ENCODE data around the gene CORIN. TPM values are rescaled to one million over a fixed set of nuclear protein-coding genes. Genes with fewer than 3 reads are reported as not detected.

Gene CORIN
- total and polyA plus RNA-seq, 4 donors: 0.02 to 0.23 (median 0.15) TPM

GRCh38 chr4:47641755-47642154 lies 196.1 kb downstream of the CORIN start:
- Histone ChIP-seq H3K27ac (ENCODE audit: low read depth in 1 of 2, low read length in 2 of 2) (no peak overlapping the region), H3K4me1 (ENCODE audit: control insufficient read depth in 4 of 4, insufficient read depth in 4 of 4, low read length in 3 of 4) (no peaks in the 10 kb centered on the region), H3K36me3 (ENCODE audit: control insufficient read depth in 4 of 4, insufficient read depth in 3 of 4, low read depth in 1 of 4, low read length in 3 of 4) (no peaks in the 10 kb centered on the region), H3K9me3 (ENCODE audit: control insufficient read depth in 4 of 4, low read length in 3 of 4) (no peaks in the 10 kb centered on the region), H3K4me3 (ENCODE audit: low read depth in 1 of 3, low read length in 3 of 3) (no peak overlapping the region), H3K27me3 (ENCODE audit: control insufficient read depth in 4 of 4, insufficient read depth in 4 of 4, low read length in 3 of 4) (no peaks in the 10 kb centered on the region), H3K9ac (ENCODE audit: low read depth in 1 of 2, low read length in 2 of 2) (no peak overlapping the region)
- TF ChIP-seq RAD21 (IDR thresholded peaks at IDR 0.05) (no peak), GABPA (IDR thresholded peaks at IDR 0.05 in 1 of 2, conservative IDR thresholded peaks at IDR 0.05 in 1 of 2) (no peak), SP1 (IDR thresholded peaks at IDR 0.05) (no peak), FOXA1 (IDR thresholded peaks at IDR 0.05) (no peak), RXRA (IDR thresholded peaks at IDR 0.05) (no peak), YY1 (IDR thresholded peaks at IDR 0.05) (no peak), CTCF (IDR thresholded peaks at IDR 0.05; ENCODE audit: low read depth, low read length, missing input control) (no peak), ATF3 (IDR thresholded peaks at IDR 0.05) (no peak), EGR1 (IDR thresholded peaks at IDR 0.05; ENCODE audit: low read depth in 2 of 2) (no peak), MAX (IDR thresholded peaks at IDR 0.05) (no peak), TAF1 (conservative IDR thresholded peaks at IDR 0.05) (no peak)
- TF ChIP-seq, protein P1, sequence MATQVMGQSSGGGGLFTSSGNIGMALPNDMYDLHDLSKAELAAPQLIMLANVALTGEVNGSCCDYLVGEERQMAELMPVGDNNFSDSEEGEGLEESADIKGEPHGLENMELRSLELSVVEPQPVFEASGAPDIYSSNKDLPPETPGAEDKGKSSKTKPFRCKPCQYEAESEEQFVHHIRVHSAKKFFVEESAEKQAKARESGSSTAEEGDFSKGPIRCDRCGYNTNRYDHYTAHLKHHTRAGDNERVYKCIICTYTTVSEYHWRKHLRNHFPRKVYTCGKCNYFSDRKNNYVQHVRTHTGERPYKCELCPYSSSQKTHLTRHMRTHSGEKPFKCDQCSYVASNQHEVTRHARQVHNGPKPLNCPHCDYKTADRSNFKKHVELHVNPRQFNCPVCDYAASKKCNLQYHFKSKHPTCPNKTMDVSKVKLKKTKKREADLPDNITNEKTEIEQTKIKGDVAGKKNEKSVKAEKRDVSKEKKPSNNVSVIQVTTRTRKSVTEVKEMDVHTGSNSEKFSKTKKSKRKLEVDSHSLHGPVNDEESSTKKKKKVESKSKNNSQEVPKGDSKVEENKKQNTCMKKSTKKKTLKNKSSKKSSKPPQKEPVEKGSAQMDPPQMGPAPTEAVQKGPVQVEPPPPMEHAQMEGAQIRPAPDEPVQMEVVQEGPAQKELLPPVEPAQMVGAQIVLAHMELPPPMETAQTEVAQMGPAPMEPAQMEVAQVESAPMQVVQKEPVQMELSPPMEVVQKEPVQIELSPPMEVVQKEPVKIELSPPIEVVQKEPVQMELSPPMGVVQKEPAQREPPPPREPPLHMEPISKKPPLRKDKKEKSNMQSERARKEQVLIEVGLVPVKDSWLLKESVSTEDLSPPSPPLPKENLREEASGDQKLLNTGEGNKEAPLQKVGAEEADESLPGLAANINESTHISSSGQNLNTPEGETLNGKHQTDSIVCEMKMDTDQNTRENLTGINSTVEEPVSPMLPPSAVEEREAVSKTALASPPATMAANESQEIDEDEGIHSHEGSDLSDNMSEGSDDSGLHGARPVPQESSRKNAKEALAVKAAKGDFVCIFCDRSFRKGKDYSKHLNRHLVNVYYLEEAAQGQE (IDR thresholded peaks at IDR 0.05): no peak
- TF ChIP-seq, protein P2, sequence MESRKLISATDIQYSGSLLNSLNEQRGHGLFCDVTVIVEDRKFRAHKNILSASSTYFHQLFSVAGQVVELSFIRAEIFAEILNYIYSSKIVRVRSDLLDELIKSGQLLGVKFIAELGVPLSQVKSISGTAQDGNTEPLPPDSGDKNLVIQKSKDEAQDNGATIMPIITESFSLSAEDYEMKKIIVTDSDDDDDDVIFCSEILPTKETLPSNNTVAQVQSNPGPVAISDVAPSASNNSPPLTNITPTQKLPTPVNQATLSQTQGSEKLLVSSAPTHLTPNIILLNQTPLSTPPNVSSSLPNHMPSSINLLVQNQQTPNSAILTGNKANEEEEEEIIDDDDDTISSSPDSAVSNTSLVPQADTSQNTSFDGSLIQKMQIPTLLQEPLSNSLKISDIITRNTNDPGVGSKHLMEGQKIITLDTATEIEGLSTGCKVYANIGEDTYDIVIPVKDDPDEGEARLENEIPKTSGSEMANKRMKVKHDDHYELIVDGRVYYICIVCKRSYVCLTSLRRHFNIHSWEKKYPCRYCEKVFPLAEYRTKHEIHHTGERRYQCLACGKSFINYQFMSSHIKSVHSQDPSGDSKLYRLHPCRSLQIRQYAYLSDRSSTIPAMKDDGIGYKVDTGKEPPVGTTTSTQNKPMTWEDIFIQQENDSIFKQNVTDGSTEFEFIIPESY (IDR thresholded peaks at IDR 0.05): no peak
- DNase-seq (ENCODE audit: low spot score): no peak
- whole genome bisulfite sequencing: 78% methylated on average over 1 of the region's 1 CpG

DNA sequence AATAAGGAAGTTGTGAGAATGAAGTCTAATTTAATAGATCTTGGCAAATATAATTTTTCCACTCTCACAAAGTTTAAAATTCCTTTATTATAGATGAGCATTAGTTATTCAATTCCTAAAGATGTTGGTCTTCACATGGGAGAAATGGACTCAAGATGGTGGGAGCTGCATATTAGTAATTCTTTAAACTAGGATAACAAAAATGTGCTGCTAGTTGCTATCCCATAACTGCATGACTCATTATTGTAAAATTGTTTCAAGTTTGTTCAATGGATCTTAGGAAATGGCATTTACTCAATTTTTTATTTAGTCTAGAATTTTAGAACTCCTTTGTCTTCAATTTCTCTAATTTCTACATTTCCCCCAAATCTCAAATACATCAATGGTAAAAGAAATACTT lies 197.0 kb downstream of the CORIN start:
- no peak overlapping the region for H3K9ac ChIP-seq (ENCODE audit: low read depth in 1 of 2, low read length in 2 of 2)
- no peaks in the 10 kb centered on the region for H3K4me1 ChIP-seq (ENCODE audit: control insufficient read depth in 4 of 4, insufficient read depth in 4 of 4, low read length in 3 of 4)
- no peaks in the 10 kb centered on the region for H3K9me3 ChIP-seq (ENCODE audit: control insufficient read depth in 4 of 4, low read length in 3 of 4)
- DNase-seq (ENCODE audit: low spot score): no peak
- H3K4me3 ChIP-seq (ENCODE audit: low read depth in 1 of 3, low read length in 3 of 3): no peak overlapping the region
- no peaks in the 10 kb centered on the region for H3K36me3 ChIP-seq (ENCODE audit: control insufficient read depth in 4 of 4, insufficient read depth in 3 of 4, low read depth in 1 of 4, low read length in 3 of 4)
- H3K27ac ChIP-seq (ENCODE audit: low read depth in 1 of 2, low read length in 2 of 2): no peak overlapping the region
- TF ChIP-seq MAX (IDR thresholded peaks at IDR 0.05) (no peak), FOXA2 (IDR thresholded peaks at IDR 0.05) (no peak), HNF4G (IDR thresholded peaks at IDR 0.05) (no peak), RAD21 (IDR thresholded peaks at IDR 0.05) (no peak), JUND (IDR thresholded peaks at IDR 0.05) (no peak), TAF1 (conservative IDR thresholded peaks at IDR 0.05) (no peak), YY1 (IDR thresholded peaks at IDR 0.05) (no peak), FOXA1 (IDR thresholded peaks at IDR 0.05) (no peak)
- TF ChIP-seq, protein P1 (IDR thresholded peaks at IDR 0.05): no peak
- no peaks in the 10 kb centered on the region for H3K27me3 ChIP-seq (ENCODE audit: control insufficient read depth in 4 of 4, insufficient read depth in 4 of 4, low read length in 3 of 4)
